CD4-positive, alpha-beta T cell treated with Interferon gamma for 1 hour (primary cell): Measurements from ENCODE around the gene MOBP.

Source experiments
- DNase-seq: peaks from one replicate; pipeline ENCODE4 v3.0.0-alpha.2; 2020

Gene MOBP

GRCh38 chr3:39501968-39502837 lies 34.7 kb downstream of the MOBP start:
- no peak for DNase-seq

DNA sequence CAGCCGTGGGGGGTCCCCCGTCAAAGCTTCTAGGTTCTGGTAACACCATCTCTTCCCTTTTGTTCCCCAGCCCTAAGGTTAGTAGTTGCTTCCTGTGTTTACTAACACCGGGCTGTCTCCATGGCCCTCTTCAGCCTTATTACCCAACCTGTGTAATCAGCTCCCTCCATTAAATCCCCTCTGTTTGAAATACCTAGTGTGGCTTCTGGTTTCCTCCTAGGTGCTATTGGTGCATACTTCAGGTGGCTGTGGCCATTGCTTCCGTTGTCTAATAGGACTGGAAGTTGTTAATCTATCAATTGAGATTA lies 35.3 kb downstream of the MOBP start:
- no peak for DNase-seq

GRCh38 chr3:39505866-39506742 lies 38.6 kb downstream of the MOBP start:
- no peak for DNase-seq

GRCh38 chr3:39506863-39507262 lies 39.4 kb downstream of the MOBP start:
- DNase-seq = no peak

GRCh38 chr3:39513791-39514369 lies 46.4 kb downstream of the MOBP start:
- DNase-seq = no peak

GRCh38 chr3:39515681-39516441 lies 48.4 kb downstream of the MOBP start:
- no peak for DNase-seq

DNA sequence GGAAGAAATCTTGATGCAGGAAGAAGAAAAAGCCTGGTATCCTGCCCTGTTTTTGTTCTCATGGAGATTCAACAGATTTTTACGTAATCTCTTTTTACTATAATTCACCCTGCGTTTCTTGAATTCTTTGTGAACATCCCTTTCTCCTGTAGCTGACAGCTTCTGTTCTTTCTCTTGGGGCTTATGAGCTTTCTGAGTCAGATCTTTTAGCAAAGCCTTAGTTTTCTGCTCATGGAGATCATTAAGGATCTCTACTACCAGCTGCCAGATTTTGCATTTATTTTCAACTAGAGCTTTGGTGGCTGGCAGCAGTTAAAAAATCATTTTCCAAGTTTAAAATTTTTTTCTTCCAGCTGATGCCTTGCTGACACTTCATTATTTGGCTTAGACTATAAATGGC lies 51.6 kb downstream of the MOBP start:
- DNase-seq = no peak

- no peak for DNase-seq
Measured at GRCh38 chr3:39519554-39520288, 52.2 kb downstream of the MOBP start.

GRCh38 chr3:39521456-39521855 lies 54.0 kb downstream of the MOBP start:
- DNase-seq = no peak

DNA sequence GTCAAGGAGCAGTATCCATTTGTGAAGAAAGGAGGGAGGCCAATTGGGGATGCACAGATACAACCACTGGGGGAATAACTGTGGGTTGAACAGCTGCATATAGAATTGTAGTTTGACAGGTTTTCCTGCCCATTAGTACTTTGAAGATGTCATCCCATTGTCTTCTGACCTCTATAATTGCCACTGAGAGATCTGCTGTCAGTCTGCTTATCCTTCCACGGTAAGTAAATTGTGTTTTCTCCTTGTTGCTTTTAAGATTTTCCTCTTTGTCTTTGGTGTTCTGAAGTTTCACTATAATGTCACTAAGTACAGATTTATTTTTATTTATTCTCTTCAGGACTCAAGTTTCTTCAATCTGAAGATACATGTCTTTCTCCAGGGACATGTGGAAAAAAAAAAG lies 56.6 kb downstream of the MOBP start:
- no peak for DNase-seq

DNA sequence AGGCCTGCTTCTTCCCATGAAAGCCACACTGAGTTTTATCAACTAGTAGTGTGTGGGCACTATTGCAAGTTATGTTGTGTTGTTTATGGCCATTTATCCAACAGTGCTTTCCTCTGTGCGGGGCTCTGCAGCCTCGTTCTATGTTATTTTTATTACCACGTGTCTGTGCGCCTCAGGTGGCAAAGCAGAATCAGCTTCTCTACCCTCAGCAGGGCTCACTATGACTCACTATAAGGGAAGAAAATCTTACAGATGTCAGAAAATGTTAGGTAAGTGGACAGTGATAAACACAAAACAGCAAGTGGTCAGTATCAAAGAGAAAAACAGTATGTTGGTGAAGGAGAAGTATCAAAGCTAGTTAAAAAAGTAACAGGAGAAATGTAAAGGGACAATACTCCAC lies 61.4 kb downstream of the MOBP start:
- DNase-seq = no peak

- DNase-seq = no peak
Measured at GRCh38 chr3:39529577-39529976, 62.1 kb downstream of the MOBP start.

GRCh38 chr3:39531066-39531465 lies 63.6 kb downstream of the MOBP start:
- DNase-seq = no peak

GRCh38 chr3:39531665-39532064 lies 64.2 kb downstream of the MOBP start:
- no peak for DNase-seq

- no peak for DNase-seq
Measured at GRCh38 chr3:39532777-39533176, 65.3 kb downstream of the MOBP start.

- DNase-seq = no peak
Measured at GRCh38 chr3:39533226-39533625, 65.7 kb downstream of the MOBP start.

- no peak for DNase-seq
Measured at GRCh38 chr3:39540162-39540921, 72.9 kb downstream of the MOBP start.

DNA sequence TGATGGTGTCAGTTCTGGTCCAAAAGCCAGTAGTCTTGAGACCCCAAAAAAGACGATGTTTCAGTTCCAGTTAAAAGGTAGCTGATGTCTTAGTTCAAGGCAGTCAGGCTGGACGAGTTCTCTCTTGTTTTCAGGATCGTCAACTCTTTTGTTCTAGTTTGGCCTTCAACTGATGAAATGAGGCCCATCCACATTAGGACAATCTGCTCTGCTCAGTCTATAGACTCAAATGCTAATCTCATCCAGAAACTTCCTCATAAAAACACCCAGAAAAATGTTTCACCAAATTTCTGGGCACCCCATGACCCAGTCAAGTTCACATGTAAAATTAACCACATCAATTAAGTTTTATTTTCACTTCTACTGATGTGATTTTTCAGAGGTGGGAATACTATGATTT lies 74.0 kb downstream of the MOBP start:
- no peak for DNase-seq

GRCh38 chr3:39541917-39542329 lies 74.4 kb downstream of the MOBP start:
- DNase-seq = no peak

DNA sequence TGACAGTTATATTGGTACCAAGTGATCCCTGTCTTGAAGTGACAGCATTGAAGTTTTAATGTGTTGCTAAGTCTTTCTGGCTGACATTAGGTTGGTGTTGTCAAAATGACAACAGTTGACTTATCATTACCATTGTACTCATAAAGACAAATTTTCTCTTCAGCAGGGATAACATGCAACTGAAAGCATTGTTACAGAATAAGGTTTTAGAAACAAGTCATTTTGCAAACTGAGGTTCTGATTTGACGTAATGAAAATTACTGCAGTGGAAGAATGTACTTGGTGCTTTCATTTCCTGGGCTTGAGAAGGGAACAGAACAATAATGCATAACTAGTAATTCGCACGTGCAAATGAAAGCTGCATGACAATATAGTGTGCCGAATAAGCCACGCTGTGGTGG lies 75.1 kb downstream of the MOBP start:
- DNase-seq = no peak

GRCh38 chr3:39548282-39548681 lies 80.8 kb downstream of the MOBP start:
- DNase-seq = no peak
